Stimulated activated CD8-positive, alpha-beta memory T cell treated with anti-CD3 and anti-CD28 coated beads, Interleukin-7, amount 100 ng/mL, for 24 hours (primary cell): ENCODE measurements around the gene FOXK2.

ENCODE experiments used
- DNase-seq: peaks from one replicate; pipeline ENCODE4 v3.0.0-alpha.2; 2020; ENCODE audit warnings: low read depth

FOXK2 gene

GRCh38 chr17:82609655-82610054, 90.1 kb downstream of the FOXK2 start:
- no peak for DNase-seq

GRCh38 chr17:82611140-82612058, 91.9 kb downstream of the FOXK2 start:
- DNase-seq, result no peak

GRCh38 chr17:82613283-82614094, 94.0 kb downstream of the FOXK2 start:
- no peak for DNase-seq

- DNase-seq, result no peak
These were observed 94.6 kb downstream of the FOXK2 start for GRCh38 chr17:82614095-82614631.

GRCh38 chr17:82615084-82616020, 95.8 kb downstream of the FOXK2 start:
- no peak for DNase-seq

GRCh38 chr17:82616021-82616711, 96.6 kb downstream of the FOXK2 start:
- no peak for DNase-seq

- no peak for DNase-seq
These were observed 99.7 kb downstream of the FOXK2 start for GRCh38 chr17:82619211-82619610.

GRCh38 chr17:82619641-82620040, 100.1 kb downstream of the FOXK2 start:
- no peak for DNase-seq

- DNase-seq, result no peak
These were observed 104.2 kb downstream of the FOXK2 start for GRCh38 chr17:82623707-82624106.

- no peak for DNase-seq
These were observed 107.9 kb downstream of the FOXK2 start for GRCh38 chr17:82627405-82627804.

GRCh38 chr17:82629748-82630147, 110.2 kb downstream of the FOXK2 start:
- DNase-seq, result no peak

GRCh38 chr17:82630212-82630611, 110.7 kb downstream of the FOXK2 start:
- DNase-seq, result no peak

- no peak for DNase-seq
These were observed 112.0 kb downstream of the FOXK2 start for GRCh38 chr17:82631544-82631943.

GRCh38 chr17:82632451-82632850, 112.9 kb downstream of the FOXK2 start:
- no peak for DNase-seq

GRCh38 chr17:82633343-82633742, 113.8 kb downstream of the FOXK2 start:
- DNase-seq, result no peak

- no peak for DNase-seq
These were observed 117.4 kb downstream of the FOXK2 start for GRCh38 chr17:82636626-82637598.

GRCh38 chr17:82638183-82638773, 118.7 kb downstream of the FOXK2 start:
- no peak for DNase-seq

- no peak for DNase-seq
These were observed 120.1 kb downstream of the FOXK2 start for GRCh38 chr17:82639628-82640027.

GRCh38 chr17:82640036-82640435, 120.5 kb downstream of the FOXK2 start:
- no peak for DNase-seq
